Sigmoid colon (tissue), 7 donors: ENCODE data around the gene CHD5. TPM values are rescaled to one million over a fixed set of nuclear protein-coding genes. Genes with fewer than 3 reads are reported as not detected.

Source experiments
- DNase-seq: peaks from one replicate; pipeline ENCODE4 v3.0.0-alpha.2; 2019
- H3K27ac ChIP-seq, 4 donors: fragments of 200-600 bp; sonication (generic); one replicate each; pipeline ENCODE4 v1.5.1; 2016 to 2019; ENCODE audit warnings: mild to moderate bottlenecking in 1 of 4
- H3K27me3 ChIP-seq, 3 donors: fragments of 200-600 bp; sonication (generic); one replicate each; pipeline ENCODE4 v1.5.1; 2019; ENCODE audit warnings: mild to moderate bottlenecking in 1 of 3
- H3K36me3 ChIP-seq, 4 donors: fragments of 200-600 bp; sonication (generic); one replicate each; pipeline ENCODE4 v1.5.1; 2016 to 2019
- H3K4me1 ChIP-seq, 4 donors: fragments of 200-600 bp; sonication (generic); one replicate each; pipeline ENCODE4 v1.5.1; 2017 to 2019
- H3K4me3 ChIP-seq, 4 donors: fragments of 200-600 bp; sonication (generic); one replicate each; pipeline ENCODE4 v1.5.1; 2017 to 2019; ENCODE audit warnings: mild to moderate bottlenecking in 2 of 4, moderate library complexity in 1 of 4
- H3K9me3 ChIP-seq, 4 donors: fragments of 200-600 bp in 3 of 4; sonication (generic) in 3 of 4; one replicate each; pipeline versions ENCODE4 v1.5.1 to v1.6.1; 2013 to 2019
- EP300 ChIP-seq, 4 donors: sonication (generic); formaldehyde crosslinking; IDR thresholded peaks; one replicate each; pipeline ENCODE4 v1.6.1; 2017; ENCODE audit warnings: antibody characterized with exemption in 4 of 4
- POLR2A ChIP-seq, 2 donors: fragments of 450-650 bp; IDR thresholded peaks; one replicate each; pipeline ENCODE4 v1.6.1; 2016; ENCODE audit warnings: antibody characterized with exemption in 2 of 2, mild to moderate bottlenecking in 2 of 2, moderate library complexity in 2 of 2
- POLR2AphosphoS5 ChIP-seq, 4 donors: sonication (generic); formaldehyde crosslinking; IDR thresholded peaks; one replicate each; pipeline ENCODE4 v1.6.1; 2017; ENCODE audit warnings: antibody characterized with exemption in 4 of 4
- WGBS, 2 donors: extraction: QIAGEN DNeasy Blood & Tissue Kit; methylation state at CpG; one replicate each; pipeline ENCODE4 v1.1.7; 2013; 5-methylcytosine and 5-hydroxymethylcytosine counted together
- intact Hi-C: fragments of 100-400 bp; cut with DNase I; formaldehyde crosslinking; loops from one replicate; pipeline ENCODE4 v1.15.1; 2023
- polyA plus RNA-seq, 3 donors: library from polyadenylated mRNA; stranded (reverse); fragments of 200-250 nt; gene quantifications; one replicate each; pipeline ENCODE4 v1.2.3, GENCODE V29; 2013
- total RNA-seq, 4 donors: library from RNA; depleted of rRNA; stranded (reverse); fragments of >200 nt; gene quantifications; one replicate each; pipeline ENCODE4 v1.1.0, GENCODE V29; 2016
- TF ChIP-seq, protein P1 (sequence below), 4 experiments: fragments of 450-650 bp in 3 of 4; fragments of 200-600 bp in 1 of 4; IDR thresholded peaks; one replicate each; pipeline ENCODE4 v1.5.1; 2016 to 2019; ENCODE audit warnings: antibody characterized with exemption in 4 of 4, mild to moderate bottlenecking in 3 of 4, moderate library complexity in 2 of 4
- donor health status: healthy with polysubstance abuse.
- donor health status: Bipolar disorder and iron deficiency.
- donor health status: healthy.

CHD5 gene
- total and polyA plus RNA-seq, 7 donors, result 0.49 to 2.8 (median 1.4) TPM; not detected in 2

- 54 to 76% methylated on average over 27 of the region's 27 CpGs for WGBS, 2 donors
- peaks cover 0 to 50% (median 31%) of the 10 kb centered on the region in 3 donors for H3K27me3 ChIP-seq
- DNase-seq, result peak; percentile 57
Measured at GRCh38 chr1:6099787-6100765, 80.0 kb downstream of the CHD5 start.

DNA sequence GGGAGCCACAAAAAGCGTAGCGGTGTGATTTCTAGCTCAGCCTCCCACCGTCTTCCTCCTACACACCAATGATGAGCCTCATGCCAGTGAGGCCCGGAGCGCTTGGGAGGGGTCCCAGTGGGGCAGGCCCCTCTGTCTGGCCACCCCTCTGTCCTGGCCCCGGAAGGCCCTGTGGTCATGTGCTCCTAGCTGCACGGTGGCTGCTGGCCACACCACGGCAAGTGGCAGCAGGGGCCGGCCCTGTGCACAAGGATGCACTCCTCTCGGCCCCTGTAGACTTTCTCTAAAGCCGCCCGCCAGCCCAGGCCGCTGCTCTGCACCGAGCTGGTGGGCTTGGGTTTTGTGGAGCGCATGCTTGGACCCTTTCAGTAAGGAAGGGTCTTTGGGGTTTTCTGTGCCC, 80.8 kb downstream of the CHD5 start:
- Histone ChIP-seq H3K36me3 (no peaks in the 10 kb centered on the region), H3K27ac (no peak overlapping the region), H3K27me3 (peaks cover 0 to 42% (median 29%) of the 10 kb centered on the region in 3 donors), H3K9me3 (no peaks in the 10 kb centered on the region), H3K4me3 (no peak overlapping the region), H3K4me1 (peaks cover 0 to 3% (median 0%) of the 10 kb centered on the region in 4 donors)
- DNase-seq, result peak; percentile 57
- intact Hi-C loops, result no loop called here
- TF ChIP-seq EP300 (IDR thresholded peaks at IDR 0.05) (no peak), POLR2A (IDR thresholded peaks at IDR 0.05) (no peak), POLR2AphosphoS5 (IDR thresholded peaks at IDR 0.05) (no peak)
- 90 to 93% methylated on average over 15 of the region's 15 CpGs for WGBS, 2 donors

More at GRCh38 chr1:6099787-6100765, 80.0 kb downstream of the CHD5 start:
- Histone ChIP-seq H3K27ac (no peak overlapping the region), H3K36me3 (no peaks in the 10 kb centered on the region), H3K4me3 (no peak overlapping the region), H3K4me1 (peaks cover 0 to 3% (median 0%) of the 10 kb centered on the region in 4 donors), H3K9me3 (no peaks in the 10 kb centered on the region)
- no peak for TF ChIP-seq POLR2AphosphoS5 (IDR thresholded peaks at IDR 0.05)
- TF ChIP-seq, protein P1, sequence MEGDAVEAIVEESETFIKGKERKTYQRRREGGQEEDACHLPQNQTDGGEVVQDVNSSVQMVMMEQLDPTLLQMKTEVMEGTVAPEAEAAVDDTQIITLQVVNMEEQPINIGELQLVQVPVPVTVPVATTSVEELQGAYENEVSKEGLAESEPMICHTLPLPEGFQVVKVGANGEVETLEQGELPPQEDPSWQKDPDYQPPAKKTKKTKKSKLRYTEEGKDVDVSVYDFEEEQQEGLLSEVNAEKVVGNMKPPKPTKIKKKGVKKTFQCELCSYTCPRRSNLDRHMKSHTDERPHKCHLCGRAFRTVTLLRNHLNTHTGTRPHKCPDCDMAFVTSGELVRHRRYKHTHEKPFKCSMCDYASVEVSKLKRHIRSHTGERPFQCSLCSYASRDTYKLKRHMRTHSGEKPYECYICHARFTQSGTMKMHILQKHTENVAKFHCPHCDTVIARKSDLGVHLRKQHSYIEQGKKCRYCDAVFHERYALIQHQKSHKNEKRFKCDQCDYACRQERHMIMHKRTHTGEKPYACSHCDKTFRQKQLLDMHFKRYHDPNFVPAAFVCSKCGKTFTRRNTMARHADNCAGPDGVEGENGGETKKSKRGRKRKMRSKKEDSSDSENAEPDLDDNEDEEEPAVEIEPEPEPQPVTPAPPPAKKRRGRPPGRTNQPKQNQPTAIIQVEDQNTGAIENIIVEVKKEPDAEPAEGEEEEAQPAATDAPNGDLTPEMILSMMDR (IDR thresholded peaks at IDR 0.05), result no peak
- intact Hi-C loops, result no loop called here

- intact Hi-C loops, result no loop called here
- TF ChIP-seq POLR2AphosphoS5 (IDR thresholded peaks at IDR 0.05) (peak in 1 of 4 donors; percentile 21), POLR2A (IDR thresholded peaks at IDR 0.05) (no peak)
- peak; percentile 70 for DNase-seq
- peaks cover 0 to 35% (median 21%) of the 10 kb centered on the region in 3 donors for H3K27me3 ChIP-seq
- H3K9me3 ChIP-seq, result no peaks in the 10 kb centered on the region
- H3K4me1 ChIP-seq, result peaks cover 0 to 3% (median 0%) of the 10 kb centered on the region in 4 donors
- H3K27ac ChIP-seq, result peak overlapping the region in 1 of 4 donors; percentile 10
- no peak overlapping the region for H3K4me3 ChIP-seq
- H3K36me3 ChIP-seq, result no peaks in the 10 kb centered on the region
- 77 to 82% methylated on average over 24 of the region's 24 CpGs for WGBS, 2 donors
Measured at GRCh38 chr1:6098303-6099215, 81.6 kb downstream of the CHD5 start.

- intact Hi-C loops, result no loop called here
- peaks cover 0 to 28% (median 14%) of the 10 kb centered on the region in 3 donors for H3K27me3 ChIP-seq
- WGBS, 2 donors, result 62 to 84% methylated on average over 17 of the region's 17 CpGs
- H3K4me3 ChIP-seq, result no peak overlapping the region
- peak; percentile 47 for DNase-seq
- peaks cover 0 to 3% (median 0%) of the 10 kb centered on the region in 4 donors for H3K4me1 ChIP-seq
- H3K36me3 ChIP-seq, result no peaks in the 10 kb centered on the region
- no peak overlapping the region for H3K27ac ChIP-seq
- H3K9me3 ChIP-seq, result no peaks in the 10 kb centered on the region
- TF ChIP-seq EP300 (IDR thresholded peaks at IDR 0.05) (no peak), POLR2AphosphoS5 (IDR thresholded peaks at IDR 0.05) (no peak), POLR2A (IDR thresholded peaks at IDR 0.05) (no peak)
- TF ChIP-seq, protein P1 (IDR thresholded peaks at IDR 0.05), result no peak
Measured at GRCh38 chr1:6097824-6098223, 82.3 kb downstream of the CHD5 start.

DNA sequence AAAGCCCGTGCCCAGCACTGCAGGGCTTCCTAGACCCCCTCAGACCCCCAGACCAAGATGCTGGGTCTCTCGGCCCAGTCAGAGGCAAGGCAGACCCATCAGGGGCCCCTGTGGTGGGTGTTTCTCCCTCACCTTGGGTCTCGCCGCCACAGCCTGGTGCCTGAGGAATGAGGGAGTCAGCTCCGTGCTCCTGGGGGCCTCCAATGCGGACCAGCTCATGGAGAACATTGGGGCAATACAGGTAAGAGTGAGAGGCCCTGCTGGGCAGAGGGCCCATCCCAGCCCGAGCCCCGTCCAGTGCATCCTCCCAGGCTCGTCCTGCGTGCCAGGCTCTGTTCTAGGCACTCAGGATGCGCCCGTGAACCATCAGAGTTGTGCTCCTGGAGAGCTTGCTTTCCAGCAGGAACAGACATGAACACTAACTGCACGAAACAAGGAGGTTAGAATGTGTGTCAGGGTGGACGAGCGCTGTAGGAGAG, 83.0 kb downstream of the CHD5 start:
- Histone ChIP-seq H3K4me1 (peaks cover 0 to 3% (median 0%) of the 10 kb centered on the region in 4 donors), H3K27ac (no peak overlapping the region), H3K9me3 (no peaks in the 10 kb centered on the region), H3K36me3 (no peaks in the 10 kb centered on the region), H3K27me3 (peaks cover 0 to 21% (median 9%) of the 10 kb centered on the region in 3 donors), H3K4me3 (no peak overlapping the region)
- 89 to 93% methylated on average over 15 of the region's 15 CpGs for WGBS, 2 donors
- TF ChIP-seq EP300 (IDR thresholded peaks at IDR 0.05) (no peak), POLR2AphosphoS5 (IDR thresholded peaks at IDR 0.05) (no peak), POLR2A (IDR thresholded peaks at IDR 0.05) (no peak)
- TF ChIP-seq, protein P1 (IDR thresholded peaks at IDR 0.05), result no peak
- DNase-seq, result peak; percentile 41
- intact Hi-C loops, result no loop called here
